Measurements from ENCODE around the gene PAPOLA.

The PAPOLA gene

GRCh38 chr14:96590190-96590864, 88.1 kb downstream of the PAPOLA start:
- no peak for TF ChIP-seq POLR2A (IDR thresholded peaks at IDR 0.05; ENCODE audit: low read depth, low read length)
- no peak for FAIRE-seq
- no peak for DNase-seq (ENCODE audit: insufficient read length, low spot score)

GRCh38 chr14:96592591-96593386, 90.6 kb downstream of the PAPOLA start:
- no peak for TF ChIP-seq POLR2A (IDR thresholded peaks at IDR 0.05; ENCODE audit: low read depth, low read length)
- no peak for DNase-seq (ENCODE audit: insufficient read length, low spot score)
- FAIRE-seq, result no peak

GRCh38 chr14:96594961-96595360, 92.8 kb downstream of the PAPOLA start:
- FAIRE-seq (no peak), DNase-seq (ENCODE audit: insufficient read length, low spot score) (no peak)
- TF ChIP-seq POLR2A (IDR thresholded peaks at IDR 0.05; ENCODE audit: low read depth, low read length), result no peak

DNA sequence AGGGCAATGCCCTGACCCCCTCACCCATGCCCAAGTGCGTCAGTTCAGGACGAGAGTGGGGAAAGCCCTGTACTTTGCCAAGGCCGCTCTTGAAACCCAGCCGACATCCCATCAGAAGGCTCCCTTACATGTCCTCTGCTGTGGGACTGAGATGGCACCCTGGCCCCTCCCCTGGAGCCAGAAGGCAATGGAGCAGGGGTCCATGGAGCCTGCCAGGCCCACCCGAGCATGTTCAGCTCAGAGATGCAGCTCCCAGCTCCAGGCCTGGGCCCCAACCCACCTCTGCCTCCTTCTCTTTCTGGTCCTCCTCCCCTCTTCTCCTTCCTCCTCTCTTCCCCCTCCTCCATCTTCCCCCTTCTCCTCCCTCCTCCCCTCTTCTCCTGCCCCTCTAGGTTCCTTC, 95.5 kb downstream of the PAPOLA start:
- no peak for FAIRE-seq
- DNase-seq (ENCODE audit: insufficient read length, low spot score), result no peak
- TF ChIP-seq POLR2A (IDR thresholded peaks at IDR 0.05; ENCODE audit: low read depth, low read length), result no peak

- TF ChIP-seq POLR2A (IDR thresholded peaks at IDR 0.05; ENCODE audit: low read depth, low read length), result no peak
- no peak for DNase-seq (ENCODE audit: insufficient read length, low spot score)
- no peak for FAIRE-seq
Measured at GRCh38 chr14:96598332-96598928, 96.2 kb downstream of the PAPOLA start.

DNA sequence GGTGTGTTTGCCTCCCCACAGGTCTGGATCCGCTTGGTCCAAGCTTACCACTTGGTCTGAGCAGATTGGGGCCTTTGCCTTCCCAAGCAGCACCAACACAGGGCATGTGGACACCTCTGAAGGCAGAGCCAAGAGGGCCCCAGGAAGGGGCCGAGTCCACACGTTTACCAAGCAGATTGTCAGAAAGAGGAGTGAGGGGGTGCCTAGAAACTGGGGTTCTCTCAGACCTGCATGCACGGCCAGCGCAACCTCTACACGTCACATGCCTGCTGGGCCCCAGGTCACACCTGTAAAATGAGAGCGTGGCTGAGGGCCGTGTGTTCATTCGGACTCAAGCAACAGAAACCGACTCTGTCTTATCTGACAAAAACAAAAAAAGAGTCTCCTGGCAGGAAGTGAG, 96.9 kb downstream of the PAPOLA start:
- no peak for TF ChIP-seq POLR2A (IDR thresholded peaks at IDR 0.05; ENCODE audit: low read depth, low read length)
- FAIRE-seq (no peak), DNase-seq (ENCODE audit: insufficient read length, low spot score) (no peak)

- TF ChIP-seq POLR2A (IDR thresholded peaks at IDR 0.05; ENCODE audit: low read depth, low read length), result no peak
- DNase-seq (ENCODE audit: insufficient read length, low spot score) (no peak), FAIRE-seq (no peak)
Measured at GRCh38 chr14:96602186-96602585, 100.0 kb downstream of the PAPOLA start.

DNA sequence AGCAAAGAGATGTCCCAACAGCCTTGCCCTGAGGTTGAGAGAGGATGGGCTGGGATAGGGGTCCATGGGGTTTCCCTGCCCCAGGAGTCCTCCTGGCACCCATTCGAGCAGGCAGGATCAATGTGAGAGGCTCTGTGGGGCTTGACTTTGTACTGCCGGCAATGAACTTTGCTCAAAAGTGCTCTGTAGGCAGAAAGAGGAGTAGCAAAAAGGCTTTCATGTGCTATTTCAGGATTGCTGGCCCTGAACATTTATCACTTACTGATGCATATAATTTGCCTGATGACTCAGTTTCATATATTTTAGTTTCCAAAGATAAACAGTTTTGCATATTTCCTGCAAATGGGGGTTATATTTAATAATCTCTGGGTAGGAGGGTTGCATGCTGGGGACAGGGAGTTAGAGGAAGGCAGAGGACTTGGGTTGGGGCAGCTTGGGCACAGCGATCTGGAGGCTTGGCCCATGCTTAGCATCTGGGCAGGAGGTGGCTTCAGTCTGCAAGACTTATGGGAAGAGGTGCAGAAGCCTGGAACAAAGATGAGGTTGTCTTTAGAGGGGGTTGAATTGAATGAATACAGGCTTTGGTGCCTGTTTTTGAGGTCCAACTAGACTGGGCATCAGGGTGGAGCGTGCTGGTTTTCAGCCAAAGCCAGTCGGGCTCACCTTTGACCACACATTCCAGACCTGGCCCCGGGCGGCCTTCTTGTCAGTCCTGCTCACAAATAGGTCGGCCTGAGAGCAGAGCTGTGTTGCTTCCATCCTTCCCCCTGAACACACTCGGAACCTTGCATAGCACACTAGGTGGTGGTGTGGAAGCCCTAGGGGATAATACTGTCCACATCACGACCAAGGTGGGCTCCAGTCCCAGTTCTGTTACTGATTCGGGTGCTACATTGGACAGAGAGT, 101.4 kb downstream of the PAPOLA start:
- TF ChIP-seq POLR2A (IDR thresholded peaks at IDR 0.05; ENCODE audit: low read depth, low read length), result no peak
- no peak for FAIRE-seq
- no peak for DNase-seq (ENCODE audit: insufficient read length, low spot score)

- TF ChIP-seq POLR2A (IDR thresholded peaks at IDR 0.05; ENCODE audit: low read depth, low read length), result no peak
- no peak for FAIRE-seq
- no peak for DNase-seq (ENCODE audit: insufficient read length, low spot score)
Measured at GRCh38 chr14:96614481-96614881, 112.3 kb downstream of the PAPOLA start.

GRCh38 chr14:96616161-96616721, 114.1 kb downstream of the PAPOLA start:
- no peak for DNase-seq (ENCODE audit: insufficient read length, low spot score)
- no peak for FAIRE-seq
- no peak for TF ChIP-seq POLR2A (IDR thresholded peaks at IDR 0.05; ENCODE audit: low read depth, low read length)
